Urothelium cell line (cell line): ENCODE results near the gene ASPHD1.
"Not testable (repeated sequence)": the region's sequence is repeated elsewhere in the genome, so short reads cannot be mapped to it uniquely, and the experiment has no call there.

ENCODE experiments used
- DNase-seq: peaks from one replicate; pipeline ENCODE4 v3.0.0; 2011; ENCODE audit warnings: low spot score, mixed read lengths
- FAIRE-seq: peaks from 2 replicates; lab custom pipeline; 2011; peaks lifted over from hg19 to GRCh38; lab: Jason Lieb, UNC

Gene ASPHD1

DNA sequence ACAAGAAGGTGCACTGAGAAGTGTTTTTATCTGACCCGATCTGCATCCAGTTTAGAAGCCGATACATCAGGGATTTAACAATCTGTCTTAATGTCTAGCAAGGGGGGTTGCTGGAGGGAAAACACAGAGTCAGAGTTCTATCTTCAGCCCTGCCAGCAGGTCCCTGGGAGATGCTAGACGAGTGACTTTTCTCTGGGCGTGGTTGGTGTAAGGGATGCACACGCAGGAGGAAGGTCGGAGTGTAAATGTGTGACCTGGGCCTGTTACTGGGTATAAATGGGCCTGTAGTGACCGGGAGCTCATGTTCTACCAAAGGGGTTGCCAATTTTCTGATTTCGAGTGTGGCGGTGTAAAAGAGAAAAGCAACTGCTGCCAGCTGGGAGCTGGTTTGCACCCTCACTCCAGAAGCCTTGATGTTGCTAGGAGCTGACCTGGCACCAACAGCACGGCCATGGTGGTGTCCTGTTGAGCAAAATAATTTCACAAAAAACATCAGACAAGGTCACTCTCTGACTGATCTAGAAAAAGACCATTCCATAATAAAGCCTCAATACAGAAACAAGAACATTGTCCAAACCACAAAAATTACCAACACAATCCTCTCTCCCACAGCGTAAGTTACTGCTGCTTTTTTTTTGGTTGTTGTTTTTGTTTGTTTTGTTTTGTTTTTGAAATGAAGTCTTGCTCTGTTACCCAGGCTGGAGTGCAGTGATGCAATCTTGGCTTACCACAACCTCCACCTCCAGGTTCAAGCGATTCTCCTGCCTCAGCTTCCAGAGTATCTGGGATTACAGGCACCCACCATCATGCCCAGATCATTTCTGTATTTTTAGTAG is 27.0 kb downstream of the ASPHD1 start:
- DNase-seq = no peak
- no peak for FAIRE-seq

DNA sequence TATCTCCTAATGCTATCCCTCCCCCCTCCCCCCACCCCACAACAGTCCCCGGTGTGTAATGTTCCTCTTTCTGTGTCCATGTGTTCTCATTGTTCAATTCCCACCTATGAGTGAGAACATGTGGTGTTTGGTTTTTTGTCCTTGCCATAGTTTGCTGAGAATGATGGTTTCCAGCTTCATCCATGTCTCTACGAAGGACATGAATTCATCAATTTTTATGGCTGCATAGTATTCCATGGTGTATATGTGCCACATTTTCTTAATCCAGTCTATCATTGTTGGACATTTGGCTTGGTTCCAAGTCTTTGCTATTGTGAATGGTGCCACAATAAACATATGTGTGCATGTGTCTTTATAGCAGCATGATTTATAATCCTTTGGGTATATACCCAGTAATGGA is 31.5 kb downstream of the ASPHD1 start:
- FAIRE-seq, DNase-seq: not testable (repeated sequence)

DNA sequence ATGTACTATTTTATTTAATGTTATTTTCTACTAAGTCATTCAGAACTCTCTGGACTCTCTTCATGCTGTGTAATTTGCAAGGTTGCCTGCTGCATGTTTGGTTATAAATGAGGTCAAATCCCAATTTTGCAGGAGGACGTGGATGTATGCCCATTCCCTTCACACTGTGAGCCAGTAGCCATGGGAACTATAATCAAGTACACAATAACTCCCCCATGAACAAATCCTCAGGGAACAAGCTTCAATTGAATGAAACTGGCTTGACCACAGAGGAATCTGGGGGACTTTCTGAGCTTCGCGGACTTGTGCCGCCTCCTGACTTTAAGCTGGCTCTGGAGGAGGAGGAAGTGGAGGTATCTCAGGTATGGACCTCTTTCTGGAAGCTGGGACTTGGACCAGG is 40.4 kb downstream of the ASPHD1 start:
- no peak for DNase-seq
- no peak for FAIRE-seq

DNA sequence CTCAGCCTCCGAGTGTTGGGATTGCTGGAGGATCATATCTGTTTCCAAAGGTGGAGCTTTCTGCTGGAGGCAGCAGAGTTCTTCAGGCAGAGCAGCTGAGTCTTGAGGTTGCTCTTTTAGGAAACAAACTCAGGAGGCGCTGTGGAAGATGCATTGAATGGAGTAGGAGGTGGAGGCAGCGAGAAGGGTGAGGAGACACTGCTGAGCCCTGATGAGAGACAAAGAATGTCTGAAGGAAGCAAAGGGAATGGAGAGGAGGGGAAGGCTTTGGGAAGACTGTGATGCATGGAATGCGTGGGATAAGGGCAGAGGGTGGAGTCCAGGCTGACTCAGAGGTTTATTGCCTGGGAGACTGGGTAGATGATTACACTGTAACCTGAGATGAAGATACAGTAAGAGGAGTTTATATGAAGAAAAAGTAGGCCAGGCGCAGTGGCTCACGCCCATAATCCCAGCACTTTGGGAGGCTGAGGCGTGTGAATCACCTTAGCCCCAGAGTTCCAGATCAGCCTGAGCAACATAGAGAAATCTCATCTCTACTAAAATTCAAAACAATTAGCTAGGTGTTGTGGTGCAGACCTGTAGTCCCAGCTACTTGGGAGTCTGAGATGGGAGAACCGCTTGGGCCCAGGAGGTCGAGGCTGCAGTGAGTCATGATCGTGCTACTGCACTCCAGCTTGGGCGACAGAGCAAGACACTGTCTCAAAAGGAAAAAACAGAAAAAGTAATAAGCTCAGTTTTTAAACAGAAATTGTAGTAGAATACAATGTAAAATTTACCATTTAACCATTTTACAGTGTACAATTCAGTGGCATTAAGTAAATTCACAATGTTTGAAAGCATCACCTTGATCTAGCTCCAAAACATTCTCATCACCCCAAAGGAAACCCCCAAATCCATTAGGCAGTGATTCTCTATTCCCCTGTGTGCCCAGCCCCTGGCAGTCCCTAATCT is 43.8 kb downstream of the ASPHD1 start:
- FAIRE-seq (no peak), DNase-seq (peak; percentile 87)

DNA sequence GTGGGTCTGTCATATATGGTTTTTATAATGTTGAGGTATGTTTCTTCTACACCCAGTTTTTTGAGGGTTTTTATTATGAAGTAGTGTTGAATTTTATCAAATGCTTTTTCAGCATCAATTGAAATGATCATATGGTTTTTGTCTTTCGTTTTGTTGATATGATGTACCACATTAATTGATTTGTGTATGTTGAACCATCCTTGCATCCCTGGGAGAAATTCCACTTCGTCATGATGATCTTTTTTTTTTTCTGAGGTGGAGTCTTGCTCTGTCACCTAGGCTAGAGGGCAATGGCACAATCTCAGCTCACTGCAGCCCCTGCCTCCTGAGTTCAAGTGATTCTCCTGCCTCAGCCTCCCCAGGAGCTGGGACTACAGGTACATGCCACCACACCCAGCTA is 47.6 kb downstream of the ASPHD1 start:
- DNase-seq (no peak), FAIRE-seq (no peak)

DNA sequence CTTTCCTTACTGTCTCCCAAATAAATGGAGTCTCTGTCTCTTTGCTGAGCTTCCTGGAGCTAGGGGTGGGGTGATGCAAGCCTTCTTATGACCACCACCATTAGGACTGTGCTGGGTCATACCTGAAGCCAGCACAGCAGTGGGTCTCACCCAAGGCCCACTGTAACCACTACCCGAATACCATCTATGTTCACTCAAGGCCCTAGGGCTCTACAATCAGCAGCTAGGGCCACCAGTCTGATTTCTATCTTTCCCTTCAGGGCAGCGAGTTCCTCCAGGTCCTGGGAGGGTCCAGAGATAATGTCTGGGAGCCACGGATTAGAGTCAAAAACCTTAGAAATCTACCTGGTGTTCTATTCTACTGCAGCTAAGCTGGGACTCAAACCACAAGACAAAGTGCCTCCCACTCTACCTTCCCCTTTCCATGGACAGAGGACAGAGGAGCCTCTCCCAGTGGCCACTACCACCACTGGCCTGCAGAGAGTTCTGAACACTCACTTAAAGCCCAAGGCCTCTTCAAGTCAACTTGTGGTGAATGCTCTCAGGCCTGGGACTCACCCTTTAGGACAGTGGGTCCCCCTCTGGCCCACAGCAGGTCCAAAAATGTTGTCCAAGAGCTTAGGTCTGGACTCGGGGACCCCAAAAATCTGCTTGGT is 50.6 kb downstream of the ASPHD1 start:
- FAIRE-seq (no peak), DNase-seq (no peak)

DNA sequence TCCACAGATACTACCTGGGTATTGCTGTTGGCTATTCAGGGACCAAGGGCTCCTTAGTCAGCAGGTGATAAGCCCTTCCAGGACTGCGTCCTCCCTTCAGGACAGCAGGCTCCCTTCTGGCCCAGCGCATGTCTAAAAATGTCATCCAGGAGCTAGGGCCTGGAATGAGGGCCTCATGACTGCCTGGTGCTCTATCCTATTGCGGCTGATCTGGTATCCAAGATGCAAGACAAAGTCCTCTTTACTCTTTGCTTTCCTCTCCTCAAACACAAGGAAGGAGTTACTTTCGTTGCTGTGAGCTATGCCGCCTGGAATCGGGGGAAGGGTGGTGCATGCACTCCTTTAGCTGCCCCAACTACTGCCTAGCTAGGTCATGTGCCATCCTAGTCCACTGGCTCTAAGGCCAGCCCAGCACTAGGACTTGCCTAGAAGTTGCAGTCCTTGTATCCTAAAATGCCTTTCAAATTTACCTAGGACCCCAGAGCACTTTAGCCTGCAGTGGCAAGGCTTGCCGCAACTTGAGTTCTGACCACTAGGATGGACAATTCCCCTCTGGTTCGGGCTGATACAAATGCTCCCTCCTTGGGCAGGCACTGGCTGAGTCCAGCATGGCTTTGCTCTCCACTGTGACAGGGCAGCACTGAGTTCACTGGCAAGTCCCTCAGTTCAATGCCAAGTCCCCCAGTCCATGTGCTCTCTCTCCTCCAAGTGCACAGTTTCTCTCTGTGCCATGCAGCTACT is 51.5 kb downstream of the ASPHD1 start:
- no peak for FAIRE-seq
- no peak for DNase-seq
